Muscle layer of duodenum (tissue), 2 donors: ENCODE results near the gene SSR1.
A peak's percentile ranks its signal among the peaks of the same experiment; 100 is the strongest.
"Not testable (repeated sequence)": the region's sequence is repeated elsewhere in the genome, so short reads cannot be mapped to it uniquely, and the experiment has no call there.

Experiments used
- H3K27ac ChIP-seq: one replicate; pipeline ENCODE4 v1.7.0; 2013; ENCODE audit warnings: mild to moderate bottlenecking, low read length
- H3K27me3 ChIP-seq: one replicate; pipeline ENCODE4 v1.7.0; 2013; ENCODE audit warnings: low read depth, mild to moderate bottlenecking, control low read depth, low read length
- H3K36me3 ChIP-seq, 2 donors: one replicate each; pipeline ENCODE4 v1.7.0; 2013; ENCODE audit warnings: low read length in 2 of 2, control low read depth in 1 of 2, mild to moderate bottlenecking in 1 of 2; ENCODE audit not compliant: insufficient read depth in 2 of 2, control insufficient read depth in 1 of 2
- H3K4me1 ChIP-seq, 2 donors: one replicate each; pipeline ENCODE4 v1.7.0; 2013; ENCODE audit warnings: low read length in 2 of 2, mild to moderate bottlenecking in 2 of 2, control low read depth in 1 of 2, moderate library complexity in 1 of 2; ENCODE audit not compliant: insufficient read depth in 2 of 2, control insufficient read depth in 1 of 2
- H3K4me3 ChIP-seq, 2 donors: one replicate each; pipeline ENCODE4 v1.7.0; 2013; ENCODE audit warnings: low read length in 2 of 2, low read depth in 1 of 2, mild to moderate bottlenecking in 1 of 2
- H3K9me3 ChIP-seq, 2 donors: one replicate each; pipeline ENCODE4 v1.7.0; 2013; ENCODE audit warnings: low read length in 2 of 2, control low read depth in 1 of 2, mild to moderate bottlenecking in 1 of 2; ENCODE audit not compliant: control insufficient read depth in 1 of 2
- donor health status: healthy.

SSR1 gene

DNA sequence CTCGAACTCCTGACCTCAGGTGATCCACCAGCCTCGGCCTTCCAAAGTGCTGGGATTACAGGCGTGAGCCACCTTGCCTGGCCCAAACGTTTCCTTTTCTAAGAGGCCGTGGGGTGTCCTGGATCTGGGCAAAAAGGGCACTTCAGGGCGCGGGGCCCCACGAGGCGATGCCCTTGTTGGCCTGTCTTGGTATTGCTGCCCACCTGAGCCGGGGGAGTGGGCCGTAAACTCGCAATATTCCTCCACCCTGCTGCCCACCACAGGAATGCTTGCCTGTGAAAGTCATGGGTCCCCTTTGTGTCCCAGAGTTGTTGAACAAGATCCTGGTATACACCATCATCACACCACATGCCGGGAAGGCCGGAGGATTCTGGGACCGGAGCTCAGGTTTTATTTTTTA is 49.0 kb downstream of the SSR1 start:
- Histone ChIP-seq H3K36me3 (no peaks in the 10 kb centered on the region), H3K4me3 (no peak overlapping the region), H3K27me3 (no peaks in the 10 kb centered on the region), H3K9me3 (no peaks in the 10 kb centered on the region), H3K4me1 (peaks cover 9 to 15% of the 10 kb centered on the region in 2 donors), H3K27ac (no peak overlapping the region)

DNA sequence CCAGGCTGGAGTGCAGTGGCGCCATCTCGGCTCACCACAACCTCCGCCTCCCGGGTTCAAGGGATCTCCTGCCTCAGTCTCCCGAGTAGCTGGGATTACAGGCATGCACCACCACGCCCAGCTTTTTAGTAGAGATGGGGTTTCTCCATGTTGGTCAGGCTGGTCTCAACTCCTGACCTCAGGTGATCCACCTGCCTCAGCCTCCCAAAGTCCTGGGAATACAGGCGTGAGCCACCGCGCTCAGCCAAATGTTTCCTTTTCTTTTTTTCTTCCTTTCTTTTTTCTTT is 49.5 kb downstream of the SSR1 start:
- not testable (repeated sequence) for H3K27me3 ChIP-seq, H3K4me3 ChIP-seq, H3K36me3 ChIP-seq, H3K27ac ChIP-seq, H3K9me3 ChIP-seq
- peaks cover 9 to 15% of the 10 kb centered on the region in 2 donors for H3K4me1 ChIP-seq

DNA sequence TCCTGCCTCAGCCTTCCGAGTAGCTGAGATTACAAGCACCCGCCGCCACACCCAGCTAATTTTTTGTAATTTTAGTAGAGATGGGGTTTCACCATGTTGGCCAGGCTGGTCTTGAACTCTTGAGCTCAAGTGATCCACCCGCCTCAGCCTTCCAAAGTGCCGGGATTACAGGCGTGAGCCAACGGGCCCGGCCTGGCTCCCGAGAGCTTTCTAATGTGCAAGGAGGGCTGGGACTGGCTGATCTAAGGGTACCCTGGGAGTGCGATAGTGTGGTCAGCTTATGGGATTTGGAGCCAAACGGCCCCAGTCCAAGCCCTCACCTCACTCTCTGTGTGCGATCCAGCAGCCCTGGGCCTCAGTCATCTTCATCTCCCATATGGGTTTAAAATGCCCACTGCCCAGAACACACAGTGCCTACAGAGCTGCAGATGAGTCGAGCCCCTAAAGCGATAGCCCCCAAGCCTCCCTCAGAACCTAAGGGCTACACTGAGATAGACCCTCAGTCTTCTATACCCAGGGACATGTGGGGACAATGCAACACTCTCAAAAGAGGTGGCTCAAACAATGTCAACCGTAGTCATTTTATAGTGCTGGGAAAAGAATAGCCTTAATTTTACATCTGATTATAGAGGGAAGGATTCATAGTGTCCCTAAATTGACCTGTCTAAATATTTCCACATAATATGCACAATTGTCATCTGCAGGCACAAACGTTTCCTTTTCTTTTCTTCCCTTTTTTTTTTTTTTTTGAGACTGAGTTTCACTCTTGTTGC is 50.1 kb downstream of the SSR1 start:
- H3K4me3 ChIP-seq = no peak overlapping the region
- H3K36me3 ChIP-seq = no peaks in the 10 kb centered on the region
- peaks cover 9 to 15% of the 10 kb centered on the region in 2 donors for H3K4me1 ChIP-seq
- H3K9me3 ChIP-seq = no peaks in the 10 kb centered on the region
- no peaks in the 10 kb centered on the region for H3K27me3 ChIP-seq
- no peak overlapping the region for H3K27ac ChIP-seq

DNA sequence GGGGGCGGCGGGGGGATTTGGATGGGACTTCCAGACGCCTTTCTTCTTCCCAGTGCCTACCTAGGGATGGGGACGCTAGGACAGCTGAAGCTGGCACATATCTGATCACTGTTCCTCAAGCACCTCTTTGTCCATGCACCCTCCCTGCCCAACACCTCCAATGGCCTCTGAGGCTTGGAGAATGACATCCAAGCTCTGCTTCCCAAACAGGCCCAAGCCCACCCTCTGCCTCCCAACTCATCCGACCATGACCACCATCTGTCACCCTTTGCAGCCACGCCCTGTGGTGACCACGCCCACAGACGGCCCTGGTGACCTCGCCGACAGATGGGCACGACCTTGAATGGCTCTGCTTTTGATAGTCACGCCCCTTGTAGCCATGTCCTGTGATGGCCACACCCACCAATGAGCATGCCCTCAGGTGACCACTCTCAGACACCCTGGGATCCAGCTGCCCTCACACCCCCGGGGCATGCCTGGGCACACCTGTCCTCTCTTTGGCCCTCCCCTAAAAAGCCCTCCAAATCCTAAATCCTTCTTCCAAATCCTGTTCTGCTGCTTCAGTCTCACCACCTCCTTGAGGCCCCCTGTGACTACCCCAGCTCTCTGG is 51.0 kb downstream of the SSR1 start:
- Histone ChIP-seq H3K36me3 (no peaks in the 10 kb centered on the region), H3K4me1 (peaks cover 8 to 9% of the 10 kb centered on the region in 2 donors), H3K4me3 (peak overlapping the region; percentile 75 to 79), H3K9me3 (no peaks in the 10 kb centered on the region), H3K27ac (no peak overlapping the region), H3K27me3 (no peaks in the 10 kb centered on the region)

DNA sequence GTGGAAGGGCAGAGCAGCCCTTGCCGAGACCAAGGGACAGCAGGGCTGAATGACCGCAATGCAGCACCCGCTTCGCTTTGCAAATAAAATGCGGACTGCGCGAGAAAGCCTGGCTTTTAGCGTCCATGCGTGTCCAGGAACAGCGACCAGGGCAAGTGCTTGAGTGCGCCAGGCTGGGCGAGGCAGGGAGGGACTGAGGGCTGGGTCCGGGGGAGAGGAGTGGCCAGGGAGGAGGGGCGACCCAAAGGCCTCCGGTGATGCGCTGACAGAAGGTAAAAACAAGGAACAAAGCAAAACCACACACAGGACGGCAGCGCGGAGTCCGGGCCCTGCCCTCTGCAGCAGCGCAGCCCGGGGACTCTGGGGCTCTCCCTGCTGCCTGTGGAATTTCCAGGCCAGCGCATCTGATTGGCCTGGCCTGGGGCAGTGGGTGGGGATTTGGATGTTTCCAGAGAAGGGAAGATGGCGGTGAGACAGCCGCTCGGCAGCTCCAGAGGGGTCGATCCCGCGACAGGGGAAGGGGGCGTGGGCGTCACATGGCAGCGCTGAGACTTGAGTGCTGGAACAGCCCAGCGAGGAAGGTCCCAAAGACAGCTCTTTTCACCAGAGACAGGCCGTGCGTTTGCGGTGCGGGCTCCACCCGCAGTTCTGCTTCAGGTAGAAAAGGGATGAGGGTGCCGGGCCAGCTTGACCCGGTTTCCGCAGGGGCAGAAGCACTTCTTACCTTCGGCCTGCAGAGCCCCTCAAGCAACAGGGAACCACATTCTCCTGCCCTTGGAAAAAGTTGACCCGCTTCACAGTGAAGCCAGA is 51.8 kb downstream of the SSR1 start:
- Histone ChIP-seq H3K36me3 (no peaks in the 10 kb centered on the region), H3K27ac (peak overlapping the region; percentile 49), H3K4me1 (peaks cover 8 to 9% of the 10 kb centered on the region in 2 donors), H3K4me3 (peak overlapping the region; percentile 75 to 79), H3K27me3 (no peaks in the 10 kb centered on the region), H3K9me3 (peaks cover 0 to 3% of the 10 kb centered on the region in 2 donors)

DNA sequence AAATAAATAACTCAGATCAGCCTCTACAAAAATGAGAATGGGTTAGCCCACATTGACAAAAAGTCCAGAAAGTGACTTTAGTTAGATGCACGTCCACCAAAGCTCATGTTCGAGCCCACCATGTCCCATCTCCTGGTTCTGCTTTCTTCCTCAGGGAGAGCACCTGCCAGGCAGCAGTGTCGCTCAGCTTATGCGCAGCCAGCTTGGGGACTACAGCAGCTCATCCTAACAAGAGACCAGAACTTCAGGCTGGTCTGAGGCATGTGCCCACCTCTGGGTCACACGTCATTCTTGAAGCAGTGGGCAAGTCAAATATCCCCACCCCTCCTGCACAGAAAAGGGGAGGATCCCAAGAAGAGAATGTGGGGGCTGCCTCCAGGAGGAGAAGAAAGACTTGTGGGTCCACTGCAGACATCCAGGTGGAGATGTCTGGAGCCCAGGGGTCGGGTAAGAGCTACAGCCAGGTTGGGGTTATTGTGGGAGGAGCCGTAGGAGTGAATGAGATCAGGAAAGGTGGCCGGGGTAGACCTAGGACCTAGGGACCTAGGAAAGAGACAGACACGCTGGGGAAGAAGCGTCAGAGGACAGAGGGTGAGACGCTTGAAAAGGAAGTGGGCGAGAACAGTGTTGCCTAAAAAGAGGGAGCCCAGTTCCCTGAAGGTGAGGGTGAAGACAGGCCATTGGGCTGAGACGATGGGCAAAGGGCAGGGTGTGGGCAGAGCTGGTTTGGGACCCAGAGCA is 52.5 kb downstream of the SSR1 start:
- H3K4me1 ChIP-seq = peaks cover 8 to 9% of the 10 kb centered on the region in 2 donors
- peak overlapping the region; percentile 49 for H3K27ac ChIP-seq
- no peaks in the 10 kb centered on the region for H3K36me3 ChIP-seq
- H3K4me3 ChIP-seq = peak overlapping the region; percentile 75 to 79
- H3K9me3 ChIP-seq = peaks cover 0 to 7% of the 10 kb centered on the region in 2 donors
- no peaks in the 10 kb centered on the region for H3K27me3 ChIP-seq

DNA sequence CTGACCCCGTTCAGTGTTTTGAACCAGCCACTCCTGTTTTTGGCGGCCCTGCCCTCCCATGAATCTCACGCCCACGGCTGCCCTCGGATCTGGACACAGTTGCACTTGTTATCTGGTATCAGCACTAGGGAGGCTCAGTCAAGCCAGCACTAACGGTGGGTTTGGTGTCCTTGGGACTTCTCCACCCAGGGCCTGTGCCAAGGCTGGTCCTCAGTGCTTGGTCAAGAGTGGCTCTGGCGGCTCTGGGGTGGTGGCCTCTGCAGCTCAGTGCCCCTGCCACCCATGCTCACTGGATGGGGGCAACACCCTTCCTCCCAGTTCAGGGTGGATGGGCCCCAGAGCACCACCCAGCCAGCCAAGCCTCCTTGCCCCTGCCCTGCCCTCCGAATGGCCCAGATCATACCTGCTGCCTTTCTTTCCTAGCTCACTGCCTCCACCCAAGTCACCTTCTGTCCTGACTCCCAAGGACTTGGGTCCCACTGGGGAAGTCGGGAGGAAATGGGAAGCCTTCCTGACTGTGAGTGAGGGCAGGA is 54.7 kb downstream of the SSR1 start:
- Histone ChIP-seq H3K4me3 (no peak overlapping the region), H3K4me1 (peaks cover 8 to 9% of the 10 kb centered on the region in 2 donors), H3K27me3 (no peaks in the 10 kb centered on the region), H3K9me3 (peaks cover 0 to 7% of the 10 kb centered on the region in 2 donors), H3K36me3 (no peaks in the 10 kb centered on the region), H3K27ac (no peak overlapping the region)

DNA sequence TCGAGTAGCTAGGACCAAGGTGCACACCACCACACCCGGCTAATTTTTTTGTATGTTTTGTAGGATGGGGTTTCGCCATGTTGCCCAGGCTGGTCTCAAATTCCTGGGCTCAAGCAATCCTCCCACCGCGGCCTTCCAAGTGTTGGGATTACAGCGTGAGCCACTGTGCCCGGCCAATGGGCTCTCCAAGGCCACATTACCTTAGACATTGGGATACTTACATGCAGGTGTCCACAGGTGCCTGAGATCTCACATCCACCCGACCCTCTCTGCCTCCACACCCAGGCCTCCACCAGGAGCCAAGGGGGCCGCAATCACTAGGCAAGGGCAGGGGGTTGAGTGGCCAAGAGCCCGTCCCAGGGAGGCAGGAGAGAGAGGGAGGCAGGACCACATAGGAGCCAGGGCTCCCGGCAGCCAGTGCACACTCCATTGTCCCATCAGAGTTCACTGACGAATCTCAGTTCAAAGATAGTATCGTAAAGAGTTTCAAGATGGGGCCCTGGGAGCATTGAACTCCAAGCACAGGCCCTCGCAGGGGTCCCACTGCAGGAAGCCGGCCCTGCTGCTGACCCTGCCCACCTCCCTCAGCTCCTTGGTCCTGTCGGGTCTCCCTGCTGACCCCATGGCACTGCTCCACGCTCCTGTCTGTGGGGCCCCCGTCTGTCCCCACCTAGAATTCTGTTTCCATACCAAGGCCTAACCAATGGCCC is 55.3 kb downstream of the SSR1 start:
- Histone ChIP-seq H3K9me3 (peaks cover 0 to 7% of the 10 kb centered on the region in 2 donors), H3K4me3 (no peak overlapping the region), H3K4me1 (peaks cover 8 to 9% of the 10 kb centered on the region in 2 donors), H3K36me3 (no peaks in the 10 kb centered on the region), H3K27ac (no peak overlapping the region), H3K27me3 (no peaks in the 10 kb centered on the region)

DNA sequence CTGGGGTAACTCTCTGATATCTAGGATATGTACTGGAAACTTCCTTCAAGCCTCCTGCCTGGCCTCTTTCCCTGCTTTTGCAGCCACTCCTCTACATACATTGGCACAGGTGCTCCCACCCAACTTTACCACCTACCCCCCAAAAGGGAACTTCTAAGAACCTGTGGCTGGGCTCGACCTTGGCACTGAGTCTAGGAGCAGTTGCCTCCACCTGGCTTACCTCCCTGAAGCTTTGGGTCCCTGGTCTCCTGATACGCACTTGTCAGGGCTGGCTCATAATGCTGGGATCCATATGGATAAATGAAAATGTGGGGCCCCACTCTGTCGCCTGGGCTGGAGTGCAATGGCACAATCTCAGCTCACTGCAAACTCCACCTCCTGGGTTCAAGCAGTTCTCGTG is 56.2 kb downstream of the SSR1 start:
- Histone ChIP-seq H3K27ac (no peak overlapping the region), H3K4me1 (peaks cover 7 to 8% of the 10 kb centered on the region in 2 donors), H3K27me3 (no peaks in the 10 kb centered on the region), H3K4me3 (no peak overlapping the region), H3K9me3 (peaks cover 0 to 7% of the 10 kb centered on the region in 2 donors), H3K36me3 (peaks cover 2 to 5% of the 10 kb centered on the region in 2 donors)

DNA sequence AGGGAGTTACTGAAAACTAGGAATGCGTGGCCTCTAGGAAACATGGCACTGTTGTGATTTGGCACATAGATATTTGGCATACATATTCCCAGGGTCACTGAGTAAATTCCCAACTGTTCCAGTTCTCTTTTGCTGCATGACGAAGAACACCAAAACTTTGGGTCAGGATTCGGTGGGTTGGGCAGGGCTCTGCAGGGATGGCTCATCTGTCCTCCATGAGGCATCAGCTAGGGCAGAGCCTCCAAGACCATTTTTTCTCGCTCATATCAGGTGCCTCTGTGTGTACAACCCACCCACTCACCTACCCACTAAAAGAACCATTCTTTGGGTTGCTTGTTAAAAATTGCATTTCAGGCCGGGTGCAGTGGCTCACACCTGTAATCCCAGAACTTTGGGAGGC is 57.1 kb downstream of the SSR1 start:
- no peaks in the 10 kb centered on the region for H3K27me3 ChIP-seq
- H3K4me1 ChIP-seq = peaks cover 4 to 7% of the 10 kb centered on the region in 2 donors
- H3K9me3 ChIP-seq = peaks cover 0 to 7% of the 10 kb centered on the region in 2 donors
- H3K4me3 ChIP-seq = no peak overlapping the region
- H3K27ac ChIP-seq = no peak overlapping the region
- H3K36me3 ChIP-seq = peaks cover 8% of the 10 kb centered on the region in 2 donors
